ENCODE results near the gene MNAT1. TPM values are rescaled to one million over a fixed set of nuclear protein-coding genes. Genes with fewer than 3 reads are reported as not detected.

The MNAT1 gene
- total and polyA plus RNA-seq, 10 donors, result 11.9 to 34.3 (median 22.0) TPM

DNA sequence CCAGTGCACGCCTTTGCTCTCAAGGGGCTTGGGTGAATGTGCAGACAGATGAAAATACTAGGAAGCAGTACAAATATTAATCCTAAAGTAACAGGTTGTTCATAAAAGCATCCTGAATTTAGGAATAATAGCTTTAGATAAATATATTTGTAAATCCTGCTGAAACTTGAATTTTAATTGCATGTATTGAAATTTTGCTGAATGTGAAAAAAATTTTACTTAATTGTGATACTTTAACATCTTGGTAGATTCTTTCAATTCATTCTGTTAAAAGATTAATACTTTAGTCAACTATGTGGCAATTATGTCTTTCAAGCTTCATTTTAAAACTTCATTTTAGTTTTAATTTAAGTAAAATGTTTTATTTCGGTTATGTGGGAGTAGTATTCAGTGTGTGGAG, 251.9 kb downstream of the MNAT1 start:
- Histone ChIP-seq H3K4me3 (no peak overlapping the region), H3K9me3 (no peaks in the 10 kb centered on the region), H3K27ac (no peak overlapping the region), H3K36me3 (peaks cover 0 to 69% (median 17%) of the 10 kb centered on the region in 6 donors), H3K27me3 (replicated peaks in 1 of 7) (no peaks in the 10 kb centered on the region), H3K4me1 (peaks cover 9 to 44% (median 17%) of the 10 kb centered on the region in 6 donors)
- 94 to 98% (median 96%) methylated on average over 2 of the region's 2 CpGs for WGBS, 5 donors
- intact Hi-C loops (cut with DNase I; ENCODE audit: low total_unique reads), result no loop called here
- DNase-seq, result no peak
- TF ChIP-seq POLR2A (IDR thresholded peaks at IDR 0.05), result no peak
- TF ChIP-seq, protein P1, sequence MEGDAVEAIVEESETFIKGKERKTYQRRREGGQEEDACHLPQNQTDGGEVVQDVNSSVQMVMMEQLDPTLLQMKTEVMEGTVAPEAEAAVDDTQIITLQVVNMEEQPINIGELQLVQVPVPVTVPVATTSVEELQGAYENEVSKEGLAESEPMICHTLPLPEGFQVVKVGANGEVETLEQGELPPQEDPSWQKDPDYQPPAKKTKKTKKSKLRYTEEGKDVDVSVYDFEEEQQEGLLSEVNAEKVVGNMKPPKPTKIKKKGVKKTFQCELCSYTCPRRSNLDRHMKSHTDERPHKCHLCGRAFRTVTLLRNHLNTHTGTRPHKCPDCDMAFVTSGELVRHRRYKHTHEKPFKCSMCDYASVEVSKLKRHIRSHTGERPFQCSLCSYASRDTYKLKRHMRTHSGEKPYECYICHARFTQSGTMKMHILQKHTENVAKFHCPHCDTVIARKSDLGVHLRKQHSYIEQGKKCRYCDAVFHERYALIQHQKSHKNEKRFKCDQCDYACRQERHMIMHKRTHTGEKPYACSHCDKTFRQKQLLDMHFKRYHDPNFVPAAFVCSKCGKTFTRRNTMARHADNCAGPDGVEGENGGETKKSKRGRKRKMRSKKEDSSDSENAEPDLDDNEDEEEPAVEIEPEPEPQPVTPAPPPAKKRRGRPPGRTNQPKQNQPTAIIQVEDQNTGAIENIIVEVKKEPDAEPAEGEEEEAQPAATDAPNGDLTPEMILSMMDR (IDR thresholded peaks at IDR 0.05 in 8 of 11, conservative IDR thresholded peaks at IDR 0.05 in 3 of 11), result no peak
- no peak for TF ChIP-seq POLR2AphosphoS5 (IDR thresholded peaks at IDR 0.05)

DNA sequence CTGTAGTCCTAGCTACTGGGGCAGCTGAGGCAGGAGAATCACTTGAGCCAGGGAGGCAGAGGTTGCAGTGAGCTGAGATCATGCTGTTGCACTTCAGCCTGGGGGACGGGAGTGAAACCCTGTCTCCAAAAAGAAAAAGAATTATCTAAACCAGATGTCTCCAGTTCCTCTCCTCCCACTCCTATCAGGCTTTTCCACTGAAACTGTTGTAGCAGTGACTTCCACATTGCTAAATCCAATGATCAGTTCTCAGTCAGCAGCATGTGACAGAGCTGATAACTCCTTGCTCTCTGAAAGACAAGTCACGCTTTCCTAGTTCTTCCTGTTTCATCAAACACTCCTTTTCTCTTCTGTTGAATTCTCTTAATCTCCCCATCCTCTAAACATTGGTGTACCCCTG, 255.0 kb downstream of the MNAT1 start:
- H3K36me3 ChIP-seq, result peaks cover 0 to 97% (median 21%) of the 10 kb centered on the region in 6 donors
- H3K4me1 ChIP-seq, result peaks cover 0 to 13% (median 0%) of the 10 kb centered on the region in 6 donors
- intact Hi-C loops (cut with DNase I; ENCODE audit: low total_unique reads), result no loop called here
- H3K27me3 ChIP-seq (replicated peaks in 1 of 7), result no peaks in the 10 kb centered on the region
- 77 to 93% (median 82%) methylated on average over 2 of the region's 2 CpGs for WGBS, 5 donors
- H3K9me3 ChIP-seq, result no peaks in the 10 kb centered on the region
- H3K4me3 ChIP-seq, result no peak overlapping the region
- no peak for DNase-seq
- TF ChIP-seq POLR2A (IDR thresholded peaks at IDR 0.05) (no peak), POLR2AphosphoS5 (IDR thresholded peaks at IDR 0.05) (no peak)
- TF ChIP-seq, protein P1 (IDR thresholded peaks at IDR 0.05 in 8 of 11, conservative IDR thresholded peaks at IDR 0.05 in 3 of 11), result no peak
- no peak overlapping the region for H3K27ac ChIP-seq

DNA sequence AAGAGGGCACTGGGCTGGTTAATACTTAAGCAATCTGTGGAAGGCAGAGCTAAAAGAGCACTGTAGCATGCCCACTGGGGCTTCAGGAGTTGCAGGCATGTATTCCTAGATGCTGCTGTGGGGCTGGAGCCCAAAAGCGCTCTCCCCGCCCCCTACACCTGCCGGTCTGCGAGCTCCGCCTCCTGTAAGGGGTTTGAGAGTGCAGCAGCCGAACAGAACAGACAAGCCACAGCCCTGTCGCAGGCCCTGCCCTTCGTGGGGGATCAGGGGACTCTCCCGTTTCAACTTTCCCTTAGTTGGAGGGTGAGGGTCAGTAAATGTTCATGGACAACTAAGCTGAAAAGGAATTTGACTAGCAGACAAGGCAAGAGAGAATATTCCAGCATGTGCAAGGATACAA, 264.1 kb downstream of the MNAT1 start:
- 93 to 97% (median 94%) methylated on average over 9 of the region's 9 CpGs for WGBS, 5 donors
- no peak for TF ChIP-seq POLR2AphosphoS5 (IDR thresholded peaks at IDR 0.05)
- TF ChIP-seq, protein P1 (IDR thresholded peaks at IDR 0.05 in 8 of 11, conservative IDR thresholded peaks at IDR 0.05 in 3 of 11), result no peak
- no peak for TF ChIP-seq POLR2A (IDR thresholded peaks at IDR 0.05)
- H3K4me1 ChIP-seq, result no peaks in the 10 kb centered on the region
- intact Hi-C loops (cut with DNase I; ENCODE audit: low total_unique reads), result no loop called here
- no peaks in the 10 kb centered on the region for H3K27me3 ChIP-seq (replicated peaks in 1 of 7)
- H3K9me3 ChIP-seq, result peaks cover 0 to 11% (median 4%) of the 10 kb centered on the region in 8 donors
- peaks cover 0 to 30% (median 2%) of the 10 kb centered on the region in 6 donors for H3K36me3 ChIP-seq
- H3K4me3 ChIP-seq, result no peak overlapping the region
- H3K27ac ChIP-seq, result no peak overlapping the region
- no peak for DNase-seq

DNA sequence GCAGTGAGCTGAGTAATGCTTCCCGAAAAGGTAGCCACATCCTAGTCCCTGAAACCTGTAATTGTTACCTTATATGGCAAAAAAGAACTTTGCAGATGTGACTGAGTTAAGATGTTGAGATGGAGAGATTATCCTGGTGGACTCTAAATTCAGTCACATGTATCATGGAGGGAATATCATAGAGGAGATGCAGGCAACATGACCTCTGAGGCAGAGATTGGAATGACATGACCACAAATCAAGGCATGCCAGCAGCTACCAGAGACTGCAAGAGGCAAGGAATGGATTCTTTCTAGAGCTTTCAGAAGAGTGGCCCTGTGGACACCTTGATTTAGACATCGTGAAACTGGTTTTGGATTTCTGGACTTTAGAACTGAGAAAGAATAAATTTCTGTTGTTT, 265.0 kb downstream of the MNAT1 start:
- Histone ChIP-seq H3K36me3 (peaks cover 0 to 25% (median 2%) of the 10 kb centered on the region in 6 donors), H3K27me3 (replicated peaks in 1 of 7) (no peaks in the 10 kb centered on the region), H3K4me3 (no peak overlapping the region), H3K9me3 (peaks cover 0 to 11% (median 4%) of the 10 kb centered on the region in 8 donors), H3K4me1 (no peaks in the 10 kb centered on the region), H3K27ac (no peak overlapping the region)
- DNase-seq, result no peak
- TF ChIP-seq POLR2A (IDR thresholded peaks at IDR 0.05) (no peak), POLR2AphosphoS5 (IDR thresholded peaks at IDR 0.05) (no peak)
- TF ChIP-seq, protein P1 (IDR thresholded peaks at IDR 0.05 in 8 of 11, conservative IDR thresholded peaks at IDR 0.05 in 3 of 11), result no peak
- intact Hi-C loops (cut with DNase I; ENCODE audit: low total_unique reads), result no loop called here
- WGBS, 5 donors, result 89 to 99% (median 95%) methylated on average over 2 of the region's 2 CpGs

Data from spleen (tissue), 11 donors.